ENCODE measurements around the gene USP31. TPM values are rescaled to one million over a fixed set of nuclear protein-coding genes. Genes with fewer than 3 reads are reported as not detected.

USP31 gene
- total RNA-seq, result 10 to 100 TPM; 13.0 to 18.9 TPM
- long read RNA-seq, donor 1, partial matches to known transcripts, result 2 of 5 reads
- long read RNA-seq, donor 1, other reads (novel, unspliced or antisense), result 3 of 5 reads
- long read RNA-seq, donor 2, partial matches to known transcripts, result 1 of 3 reads
- long read RNA-seq, donor 2, other reads (novel, unspliced or antisense), result 2 of 3 reads

GRCh38 chr16:23149267-23149992 lies at the start of gene USP31:
Gene USP31, minus strand, starts transcription at chr16:23149452. Its CDS starts 182 bp downstream, at chr16:23149270.
- intact Hi-C loops (cut with DNase I), result no loop called here
- peak; percentile 99 for DNase-seq (ENCODE audit: low spot score)

- no peak for DNase-seq (ENCODE audit: low spot score)
- intact Hi-C loops (cut with DNase I), result no loop called here
Observed at GRCh38 chr16:23196539-23196938, 47.3 kb upstream of the USP31 start.

GRCh38 chr16:23195366-23195978 lies 46.2 kb upstream of the USP31 start:
- DNase-seq (ENCODE audit: low spot score), result no peak
- intact Hi-C loops (cut with DNase I), result no loop called here

GRCh38 chr16:23194497-23195221 lies 45.4 kb upstream of the USP31 start:
- DNase-seq (ENCODE audit: low spot score), result no peak

GRCh38 chr16:23188911-23189310 lies 39.7 kb upstream of the USP31 start:
- DNase-seq (ENCODE audit: low spot score), result no peak
- intact Hi-C loops (cut with DNase I), result no loop called here

More at GRCh38 chr16:23194497-23195221, 45.4 kb upstream of the USP31 start:
- intact Hi-C loops (cut with DNase I), result no loop called here

GRCh38 chr16:23187341-23187740 lies 38.1 kb upstream of the USP31 start:
- no peak for DNase-seq (ENCODE audit: low spot score)
- intact Hi-C loops (cut with DNase I), result no loop called here

GRCh38 chr16:23186171-23186570 lies 36.9 kb upstream of the USP31 start:
- DNase-seq (ENCODE audit: low spot score), result no peak
- intact Hi-C loops (cut with DNase I), result no loop called here

- DNase-seq (ENCODE audit: low spot score), result no peak
- intact Hi-C loops (cut with DNase I), result no loop called here
Observed at GRCh38 chr16:23185656-23186055, 36.4 kb upstream of the USP31 start.

- DNase-seq (ENCODE audit: low spot score), result no peak
- intact Hi-C loops (cut with DNase I), result loop anchor here (5.0 kb wide), 1 partner anchor 249 kb away; no protein-coding TSS in a partner anchor
Observed at GRCh38 chr16:23183543-23183862, 34.3 kb upstream of the USP31 start.

- intact Hi-C loops (cut with DNase I), result loop anchor here (5.0 kb wide), 1 partner anchor 249 kb away; no protein-coding TSS in a partner anchor
- no peak for DNase-seq (ENCODE audit: low spot score)
Observed at GRCh38 chr16:23182679-23183542, 33.7 kb upstream of the USP31 start, which contains the start of gene SCNN1G. Gene SCNN1G, plus strand, starts transcription at chr16:23182745. Its CDS starts 3,527 bp downstream, at chr16:23186272.

- DNase-seq (ENCODE audit: low spot score), result peak; percentile 88
- intact Hi-C loops (cut with DNase I), result loop anchor here (5.0 kb wide), 1 partner anchor 250 kb away; no protein-coding TSS in a partner anchor
Observed at GRCh38 chr16:23182206-23182678, 33.0 kb upstream of the USP31 start.

- no peak for DNase-seq (ENCODE audit: low spot score)
- intact Hi-C loops (cut with DNase I), result loop anchor here (5.0 kb wide), 1 partner anchor 251 kb away; no protein-coding TSS in a partner anchor
Observed at GRCh38 chr16:23181506-23181905, 32.3 kb upstream of the USP31 start.

GRCh38 chr16:23175651-23176050 lies 26.4 kb upstream of the USP31 start:
- DNase-seq (ENCODE audit: low spot score), result no peak
- intact Hi-C loops (cut with DNase I), result no loop called here

GRCh38 chr16:23174622-23175021 lies 25.4 kb upstream of the USP31 start:
- DNase-seq (ENCODE audit: low spot score), result no peak
- intact Hi-C loops (cut with DNase I), result no loop called here

GRCh38 chr16:23172994-23173393 lies 23.7 kb upstream of the USP31 start:
- intact Hi-C loops (cut with DNase I), result no loop called here
- no peak for DNase-seq (ENCODE audit: low spot score)

GRCh38 chr16:23172583-23172982 lies 23.3 kb upstream of the USP31 start:
- intact Hi-C loops (cut with DNase I), result no loop called here
- DNase-seq (ENCODE audit: low spot score), result no peak

GRCh38 chr16:23164736-23165135 lies 15.5 kb upstream of the USP31 start:
- DNase-seq (ENCODE audit: low spot score), result no peak
- intact Hi-C loops (cut with DNase I), result no loop called here

- no peak for DNase-seq (ENCODE audit: low spot score)
- intact Hi-C loops (cut with DNase I), result no loop called here
Observed at GRCh38 chr16:23163921-23164320, 14.7 kb upstream of the USP31 start.

GRCh38 chr16:23160574-23160973 lies 11.3 kb upstream of the USP31 start:
- DNase-seq (ENCODE audit: low spot score), result no peak
- intact Hi-C loops (cut with DNase I), result no loop called here
